Keratinocyte (primary cell): ENCODE measurements around the gene MICA. TPM values are rescaled to one million over a fixed set of nuclear protein-coding genes. Genes with fewer than 3 reads are reported as not detected.

ENCODE experiments used
- DNase-seq: peaks from one replicate; pipeline ENCODE4 v3.0.0-alpha.2; 2011; ENCODE audit warnings: low read depth, missing footprints, low spot score
- FAIRE-seq: peaks from 2 replicates; lab custom pipeline; 2011; peaks lifted over from hg19 to GRCh38; lab: Jason Lieb, UNC
- H2AFZ ChIP-seq: 2 replicates; pipeline ENCODE4 v1.6.0; 2012; ENCODE audit warnings: low read length, control low read depth, inconsistent platforms; ENCODE audit not compliant: control insufficient read depth
- H3K27ac ChIP-seq: 2 replicates; pipeline ENCODE4 v1.5.1; 2011; ENCODE audit warnings: low read length; ENCODE audit not compliant: control insufficient read depth, insufficient read depth
- H3K27me3 ChIP-seq: 3 replicates; pipeline ENCODE4 v1.6.0; 2011; ENCODE audit warnings: low read length; ENCODE audit not compliant: control insufficient read depth, insufficient read depth; ENCODE audit errors: extremely low read depth
- H3K36me3 ChIP-seq, 2 experiments: 2 replicates in 1 of 2; 3 replicates in 1 of 2; pipeline ENCODE4 v1.5.1; 2011; ENCODE audit warnings: low read length in 2 of 2, mild to moderate bottlenecking in 1 of 2; ENCODE audit not compliant: control insufficient read depth in 2 of 2, insufficient read depth in 2 of 2; ENCODE audit errors: extremely low read depth in 1 of 2
- H3K4me1 ChIP-seq: 3 replicates; pipeline ENCODE4 v1.5.1; 2011; ENCODE audit warnings: low read length; ENCODE audit not compliant: control insufficient read depth, insufficient read depth; ENCODE audit errors: extremely low read depth
- H3K4me2 ChIP-seq: 3 replicates; pipeline ENCODE4 v1.6.0; 2011; ENCODE audit warnings: low read depth, low read length; ENCODE audit not compliant: control insufficient read depth, insufficient read depth; ENCODE audit errors: extremely low read depth
- H3K4me3 ChIP-seq, 3 experiments: fragments of 200-600 bp in 1 of 3; sonication (generic) in 1 of 3; 2 replicates in 2 of 3; 3 replicates in 1 of 3; pipeline ENCODE4 v1.5.1; 2011 to 2016; ENCODE audit warnings: low read length in 3 of 3, mild to moderate bottlenecking in 3 of 3, control low read depth in 2 of 3, inconsistent platforms in 1 of 3, low read depth in 1 of 3, mixed read lengths in 1 of 3, mixed run types in 1 of 3, moderate library complexity in 1 of 3; ENCODE audit not compliant: control insufficient read depth in 2 of 3, insufficient read depth in 2 of 3; ENCODE audit errors: extremely low read depth in 1 of 3
- H3K79me2 ChIP-seq: 2 replicates; pipeline ENCODE4 v1.6.0; 2012; ENCODE audit warnings: low read length; ENCODE audit not compliant: control insufficient read depth, insufficient read depth
- H3K9ac ChIP-seq: 3 replicates; pipeline ENCODE4 v1.6.0; 2011; ENCODE audit warnings: low read length; ENCODE audit not compliant: control insufficient read depth, insufficient read depth; ENCODE audit errors: extremely low read depth
- H3K9me1 ChIP-seq: 3 replicates; pipeline ENCODE4 v1.6.0; 2011; ENCODE audit warnings: low read length; ENCODE audit not compliant: control insufficient read depth, insufficient read depth; ENCODE audit errors: extremely low read depth
- H3K9me3 ChIP-seq: 2 replicates; pipeline ENCODE4 v1.5.1; 2012; ENCODE audit warnings: low read depth, low read length; ENCODE audit not compliant: control insufficient read depth
- H4K20me1 ChIP-seq: 3 replicates; pipeline ENCODE4 v1.6.0; 2011; ENCODE audit warnings: low read length; ENCODE audit not compliant: control insufficient read depth, insufficient read depth; ENCODE audit errors: extremely low read depth
- EZH2 ChIP-seq: IDR thresholded peaks from one replicate; pipeline ENCODE4 v1.6.1; 2012; ENCODE audit warnings: inconsistent platforms, mild to moderate bottlenecking, low read length, moderate library complexity
- dilution Hi-C: fragments of 300-500 bp; cut with MboI; formaldehyde crosslinking; loops from one replicate; pipeline ENCODE4 v1.7.0; 2020; ENCODE audit warnings: low sequenced_read_pairs; ENCODE audit not compliant: extremely low pct_ligation_motif_present
- polyA plus RNA-seq, 5 experiments: library from polyadenylated mRNA; depleted of rRNA in 3 of 5; stranded (reverse) in 3 of 5; stranded (forward) in 1 of 5; unstranded in 1 of 5; fragments of >200 nt; gene quantifications; 1 replicate in 1 of 5; 2 replicates in 3 of 5; 3 replicates in 1 of 5; pipeline versions ENCODE4 v1.2.1 to v1.2.3, GENCODE V29; 2011 to 2012; ENCODE audit warnings: missing spikeins in 2 of 5, low read depth in 1 of 5, low replicate concordance in 1 of 5
- TF ChIP-seq, protein P1 (sequence below), 3 experiments: IDR thresholded peaks in 1 of 3; conservative IDR thresholded peaks in 1 of 3; optimal IDR thresholded peaks in 1 of 3; 2 replicates in 2 of 3; 3 replicates in 1 of 3; pipeline versions ENCODE3 to v1.5.1; 2011; ENCODE audit warnings: low read length in 3 of 3, mild to moderate bottlenecking in 3 of 3, moderate library complexity in 2 of 3, control low read depth in 1 of 3, inconsistent platforms in 1 of 3; ENCODE audit not compliant: insufficient read depth in 2 of 3; ENCODE audit errors: extremely low read depth in 1 of 3

Gene MICA
- polyA plus RNA-seq, 1 donor (not counting 4 experiments of a cell fraction or from before 2014, with no cell fraction given), result 59.9 TPM

DNA sequence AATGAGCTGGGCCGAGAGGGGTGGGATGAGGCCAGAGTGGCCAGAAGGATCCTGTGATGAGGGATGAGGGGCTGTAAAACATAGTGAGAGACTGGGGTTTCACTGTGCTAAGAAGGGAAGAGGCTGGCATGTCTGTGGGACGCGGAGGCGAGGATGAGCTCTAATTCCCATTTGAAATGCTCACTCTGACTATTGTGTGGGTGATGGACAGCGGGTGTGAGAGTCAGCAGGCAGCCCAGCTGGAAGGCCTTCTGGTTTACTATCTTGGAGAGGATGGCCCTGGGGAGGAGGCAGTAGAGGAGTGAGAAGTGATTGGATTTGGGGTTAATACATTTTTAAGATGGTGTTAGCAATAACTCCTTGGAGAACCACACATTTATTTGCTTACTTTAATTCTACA lies 9.5 kb upstream of the MICA start:
- Histone ChIP-seq H3K9me1 (no peaks in the 10 kb centered on the region), H3K27ac (no peak overlapping the region), H4K20me1 (no peaks in the 10 kb centered on the region), H3K9me3 (no peaks in the 10 kb centered on the region), H3K79me2 (no peaks in the 10 kb centered on the region), H3K4me3 (no peak overlapping the region), H2AFZ (no peak overlapping the region), H3K4me2 (no peak overlapping the region), H3K36me3 (peaks cover 0 to 3% of the 10 kb centered on the region in 2 experiments), H3K27me3 (no peaks in the 10 kb centered on the region), H3K4me1 (peaks cover 9% of the 10 kb centered on the region), H3K9ac (no peak overlapping the region)
- FAIRE-seq, result no peak
- TF ChIP-seq, protein P1, sequence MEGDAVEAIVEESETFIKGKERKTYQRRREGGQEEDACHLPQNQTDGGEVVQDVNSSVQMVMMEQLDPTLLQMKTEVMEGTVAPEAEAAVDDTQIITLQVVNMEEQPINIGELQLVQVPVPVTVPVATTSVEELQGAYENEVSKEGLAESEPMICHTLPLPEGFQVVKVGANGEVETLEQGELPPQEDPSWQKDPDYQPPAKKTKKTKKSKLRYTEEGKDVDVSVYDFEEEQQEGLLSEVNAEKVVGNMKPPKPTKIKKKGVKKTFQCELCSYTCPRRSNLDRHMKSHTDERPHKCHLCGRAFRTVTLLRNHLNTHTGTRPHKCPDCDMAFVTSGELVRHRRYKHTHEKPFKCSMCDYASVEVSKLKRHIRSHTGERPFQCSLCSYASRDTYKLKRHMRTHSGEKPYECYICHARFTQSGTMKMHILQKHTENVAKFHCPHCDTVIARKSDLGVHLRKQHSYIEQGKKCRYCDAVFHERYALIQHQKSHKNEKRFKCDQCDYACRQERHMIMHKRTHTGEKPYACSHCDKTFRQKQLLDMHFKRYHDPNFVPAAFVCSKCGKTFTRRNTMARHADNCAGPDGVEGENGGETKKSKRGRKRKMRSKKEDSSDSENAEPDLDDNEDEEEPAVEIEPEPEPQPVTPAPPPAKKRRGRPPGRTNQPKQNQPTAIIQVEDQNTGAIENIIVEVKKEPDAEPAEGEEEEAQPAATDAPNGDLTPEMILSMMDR (optimal IDR thresholded peaks at IDR 0.05 in 1 of 3, IDR thresholded peaks at IDR 0.05 in 1 of 3, conservative IDR thresholded peaks at IDR 0.05 in 1 of 3; ENCODE audit: extremely low read depth in 1 of 3, insufficient read depth in 2 of 3, low read length in 3 of 3), result no peak
- no peak for TF ChIP-seq EZH2
- no peak for DNase-seq
- dilution Hi-C loops, result no loop called here

DNA sequence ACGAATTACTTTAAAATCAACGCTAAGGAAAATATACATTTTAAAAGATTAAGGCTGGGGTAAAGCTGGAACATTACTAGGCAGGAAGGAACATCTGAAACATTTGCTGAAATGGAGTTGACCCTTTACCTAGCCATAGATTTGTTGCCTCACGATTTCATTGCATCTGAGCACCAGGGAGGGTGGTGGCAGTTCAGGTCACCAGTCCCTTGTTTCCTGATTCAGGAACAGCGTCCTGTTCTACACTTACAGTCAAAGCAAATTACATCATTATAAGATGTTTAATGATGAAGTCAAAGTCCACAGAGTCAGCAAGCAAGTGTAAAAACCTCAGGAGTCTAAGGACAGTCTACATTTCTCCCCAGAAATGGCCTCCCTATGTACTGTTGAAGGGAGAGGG lies 9.0 kb upstream of the MICA start:
- dilution Hi-C loops, result no loop called here
- DNase-seq, result no peak
- Histone ChIP-seq H3K27me3 (no peaks in the 10 kb centered on the region), H3K4me2 (no peak overlapping the region), H4K20me1 (no peaks in the 10 kb centered on the region), H3K9me1 (no peaks in the 10 kb centered on the region), H3K9me3 (no peaks in the 10 kb centered on the region), H3K9ac (no peak overlapping the region), H3K79me2 (no peaks in the 10 kb centered on the region), H3K36me3 (peaks cover 0 to 3% of the 10 kb centered on the region in 2 experiments), H2AFZ (no peak overlapping the region), H3K4me1 (peaks cover 9% of the 10 kb centered on the region), H3K4me3 (no peak overlapping the region), H3K27ac (no peak overlapping the region)
- FAIRE-seq, result no peak
- TF ChIP-seq, protein P1 (optimal IDR thresholded peaks at IDR 0.05 in 1 of 3, IDR thresholded peaks at IDR 0.05 in 1 of 3, conservative IDR thresholded peaks at IDR 0.05 in 1 of 3; ENCODE audit: extremely low read depth in 1 of 3, insufficient read depth in 2 of 3, low read length in 3 of 3), result no peak
- no peak for TF ChIP-seq EZH2
